Transverse colon (tissue), 4 donors: ENCODE results near the gene OR5H14.

Experiments
- POLR2A ChIP-seq: fragments of 450-650 bp; IDR thresholded peaks from one replicate; pipeline ENCODE4 v1.6.1; 2016; ENCODE audit warnings: antibody characterized with exemption, mild to moderate bottlenecking, moderate library complexity
- POLR2AphosphoS5 ChIP-seq, 3 donors: sonication (generic); formaldehyde crosslinking; IDR thresholded peaks; one replicate each; pipeline ENCODE4 v1.6.1; 2016; ENCODE audit warnings: antibody characterized with exemption in 3 of 3
- TF ChIP-seq, protein P1 (sequence below), 5 experiments: fragments of 200-600 bp in 3 of 5; fragments of 450-650 bp in 2 of 5; sonication (generic) in 3 of 5; IDR thresholded peaks; 1 replicate in 2 of 5; 2 replicates in 3 of 5; pipeline ENCODE4 v1.5.1; 2016 to 2017; ENCODE audit warnings: antibody characterized with exemption in 5 of 5, inconsistent platforms in 3 of 5, mild to moderate bottlenecking in 2 of 5, moderate library complexity in 1 of 5

DNA sequence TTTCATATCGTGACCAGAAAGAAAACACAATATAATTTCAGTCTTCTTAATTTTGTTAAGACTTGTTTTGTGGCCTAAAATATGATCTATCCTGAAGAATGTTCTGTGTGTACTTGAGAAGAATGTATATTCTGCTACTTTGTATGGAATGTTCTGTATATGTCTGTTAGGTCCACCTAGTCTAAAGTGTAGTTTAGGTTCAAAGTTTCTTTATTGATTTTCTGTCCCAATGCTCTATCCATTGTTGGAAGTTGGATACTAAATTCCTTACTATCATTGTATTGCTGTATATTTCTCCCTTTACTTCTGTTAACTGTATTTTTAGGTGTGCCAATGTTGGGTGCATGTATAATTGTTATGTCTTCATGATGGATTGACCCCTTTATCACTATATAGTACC, 39.1 kb upstream of the OR5H14 start:
- no peak for TF ChIP-seq POLR2A
- TF ChIP-seq, protein P1, sequence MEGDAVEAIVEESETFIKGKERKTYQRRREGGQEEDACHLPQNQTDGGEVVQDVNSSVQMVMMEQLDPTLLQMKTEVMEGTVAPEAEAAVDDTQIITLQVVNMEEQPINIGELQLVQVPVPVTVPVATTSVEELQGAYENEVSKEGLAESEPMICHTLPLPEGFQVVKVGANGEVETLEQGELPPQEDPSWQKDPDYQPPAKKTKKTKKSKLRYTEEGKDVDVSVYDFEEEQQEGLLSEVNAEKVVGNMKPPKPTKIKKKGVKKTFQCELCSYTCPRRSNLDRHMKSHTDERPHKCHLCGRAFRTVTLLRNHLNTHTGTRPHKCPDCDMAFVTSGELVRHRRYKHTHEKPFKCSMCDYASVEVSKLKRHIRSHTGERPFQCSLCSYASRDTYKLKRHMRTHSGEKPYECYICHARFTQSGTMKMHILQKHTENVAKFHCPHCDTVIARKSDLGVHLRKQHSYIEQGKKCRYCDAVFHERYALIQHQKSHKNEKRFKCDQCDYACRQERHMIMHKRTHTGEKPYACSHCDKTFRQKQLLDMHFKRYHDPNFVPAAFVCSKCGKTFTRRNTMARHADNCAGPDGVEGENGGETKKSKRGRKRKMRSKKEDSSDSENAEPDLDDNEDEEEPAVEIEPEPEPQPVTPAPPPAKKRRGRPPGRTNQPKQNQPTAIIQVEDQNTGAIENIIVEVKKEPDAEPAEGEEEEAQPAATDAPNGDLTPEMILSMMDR (IDR thresholded peaks at IDR 0.05), result no peak
- no peak for TF ChIP-seq POLR2AphosphoS5 (IDR thresholded peaks at IDR 0.05)
